ENCODE measurements around the gene TANGO6. TPM values are rescaled to one million over a fixed set of nuclear protein-coding genes. Genes with fewer than 3 reads are reported as not detected.

The TANGO6 gene
- total RNA-seq, 1 donor from 2014 or later: 9.3 TPM

DNA sequence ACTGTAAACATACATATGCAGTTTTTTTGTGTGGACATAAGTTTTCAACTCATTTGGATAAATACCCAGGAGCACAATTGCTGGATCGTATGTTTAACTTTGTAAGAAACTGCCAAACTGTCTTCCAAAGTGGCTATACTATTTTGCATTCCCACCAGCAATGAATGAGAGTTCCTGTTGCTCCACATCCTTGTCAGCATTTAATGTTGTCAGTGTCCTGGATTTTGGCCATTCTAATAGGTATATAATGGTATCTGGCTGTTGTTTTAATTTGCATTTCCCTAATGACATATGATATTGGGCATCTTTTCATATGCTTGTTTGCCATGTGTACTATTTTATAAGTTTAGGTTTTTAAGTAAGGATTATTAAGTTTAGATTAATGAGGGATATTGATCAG, 14.1 kb downstream of the TANGO6 start:
- intact Hi-C loops (cut with DNase I): no loop called here
- DNase-seq (ENCODE audit: missing footprints): no peak
- ATAC-seq: no peak

DNA sequence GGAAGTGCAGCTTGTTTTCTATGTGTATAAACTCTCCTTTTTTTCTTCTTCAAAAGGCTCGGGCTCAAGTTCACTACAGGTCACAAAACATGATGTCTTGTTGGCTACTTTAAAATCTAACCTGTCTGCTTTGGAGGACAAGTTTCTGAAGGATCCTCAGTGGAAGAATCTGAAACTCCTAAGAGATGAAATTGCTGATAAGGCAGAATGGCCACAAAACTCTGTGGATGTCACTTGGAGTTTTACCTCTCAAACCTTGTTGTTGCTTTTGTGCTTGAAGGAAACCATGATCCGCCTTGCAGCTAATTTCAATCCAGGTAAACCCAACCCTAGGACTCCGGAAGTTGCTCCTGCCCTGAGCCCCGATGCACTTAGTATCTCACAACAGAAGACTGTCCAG, 16.5 kb downstream of the TANGO6 start:
- DNase-seq (ENCODE audit: missing footprints): no peak
- ATAC-seq: no peak
- intact Hi-C loops (cut with DNase I): no loop called here

DNA sequence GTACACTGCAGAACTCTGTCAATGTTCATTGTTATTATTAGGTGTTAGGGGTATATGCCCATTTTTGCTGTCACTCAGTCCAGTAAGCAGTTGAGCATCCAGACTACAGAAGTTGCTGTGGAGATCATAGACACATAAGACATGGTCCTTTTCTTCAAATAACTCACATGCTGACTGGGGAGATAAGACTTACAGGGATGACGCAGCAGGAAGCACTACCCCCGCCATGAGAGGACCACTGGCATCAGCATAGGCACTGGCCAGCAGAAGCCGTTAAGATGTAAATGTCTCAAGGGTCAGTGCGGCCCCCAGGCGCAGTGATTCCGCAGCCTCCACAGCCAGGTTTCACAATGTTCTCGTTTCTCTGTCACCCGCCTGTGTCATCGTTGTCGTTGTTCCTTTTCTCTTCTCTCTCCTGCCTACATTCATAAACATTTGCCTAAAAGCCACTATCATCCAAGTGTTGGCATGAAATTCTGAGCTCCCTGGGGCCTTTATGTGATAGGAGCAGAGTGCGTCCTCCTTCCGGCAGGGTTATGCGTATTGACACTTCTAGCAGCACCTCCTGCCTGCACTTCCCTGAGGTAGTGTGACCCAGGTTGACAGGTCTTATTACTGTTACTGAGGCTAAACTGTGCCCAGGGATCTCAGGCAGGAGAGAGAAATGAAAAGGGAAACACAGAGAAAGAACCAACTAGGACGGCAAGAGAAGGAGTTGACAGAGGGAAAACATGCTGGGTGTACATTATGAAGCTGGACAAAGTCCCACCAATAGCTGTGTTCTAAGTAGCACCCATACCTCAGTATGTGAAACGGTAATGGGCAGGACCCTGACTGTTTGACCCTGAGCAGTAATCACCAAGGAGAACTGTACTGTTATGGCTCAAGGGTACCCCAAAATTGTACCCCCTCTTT, 17.9 kb downstream of the TANGO6 start:
- ATAC-seq (no peak), DNase-seq (ENCODE audit: missing footprints) (no peak)
- intact Hi-C loops (cut with DNase I): no loop called here

DNA sequence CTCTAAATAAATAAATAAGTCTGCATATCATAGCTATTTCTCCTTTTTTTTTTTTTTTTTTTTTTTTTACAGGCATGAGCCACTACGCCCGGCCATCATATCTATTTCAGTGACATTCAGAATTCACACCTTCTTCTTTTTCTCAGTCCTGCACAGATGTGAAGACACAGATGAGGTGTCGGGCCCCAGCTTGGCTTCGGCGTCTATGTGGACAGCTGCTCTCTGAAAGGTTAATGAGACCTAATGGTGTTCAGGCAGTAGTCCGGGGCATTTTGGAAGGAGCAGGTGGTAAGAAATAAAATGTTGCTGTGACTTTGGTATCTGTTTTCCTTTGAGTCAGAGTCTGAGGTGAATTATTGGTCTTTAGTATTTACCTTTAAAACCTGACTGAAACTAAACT, 23.6 kb downstream of the TANGO6 start:
- no peak for DNase-seq (ENCODE audit: missing footprints)
- no peak for ATAC-seq
- intact Hi-C loops (cut with DNase I): no loop called here

DNA sequence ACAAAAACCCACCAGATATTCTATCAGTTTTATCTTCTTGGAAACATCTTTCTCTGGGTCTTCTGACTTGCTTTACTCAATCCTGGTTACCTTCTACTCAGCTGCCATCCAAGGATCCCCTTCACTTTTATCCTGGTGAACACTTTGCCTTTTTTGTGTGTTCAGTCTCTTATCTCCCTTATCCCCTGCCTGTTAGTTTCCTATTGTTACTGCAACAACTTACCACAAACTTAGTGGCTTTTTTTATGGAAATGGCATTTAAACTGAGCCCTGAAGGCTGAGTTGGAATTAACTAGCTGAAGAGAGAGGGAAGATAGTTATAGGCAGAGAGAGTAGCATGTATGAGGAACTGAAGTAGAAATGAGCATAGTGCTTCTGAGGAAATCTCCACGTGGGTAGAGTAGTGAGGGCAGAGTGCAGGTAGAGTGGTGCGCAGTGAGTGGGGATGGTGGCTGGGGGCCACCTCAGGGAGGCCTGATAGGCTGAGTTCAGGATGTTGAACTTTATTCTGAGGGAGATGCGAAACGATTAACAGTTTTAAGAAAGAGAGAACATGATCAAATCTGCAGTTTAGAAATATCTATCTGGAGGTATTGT, 26.3 kb downstream of the TANGO6 start:
- no peak for DNase-seq (ENCODE audit: missing footprints)
- ATAC-seq: no peak
- intact Hi-C loops (cut with DNase I): no loop called here

DNA sequence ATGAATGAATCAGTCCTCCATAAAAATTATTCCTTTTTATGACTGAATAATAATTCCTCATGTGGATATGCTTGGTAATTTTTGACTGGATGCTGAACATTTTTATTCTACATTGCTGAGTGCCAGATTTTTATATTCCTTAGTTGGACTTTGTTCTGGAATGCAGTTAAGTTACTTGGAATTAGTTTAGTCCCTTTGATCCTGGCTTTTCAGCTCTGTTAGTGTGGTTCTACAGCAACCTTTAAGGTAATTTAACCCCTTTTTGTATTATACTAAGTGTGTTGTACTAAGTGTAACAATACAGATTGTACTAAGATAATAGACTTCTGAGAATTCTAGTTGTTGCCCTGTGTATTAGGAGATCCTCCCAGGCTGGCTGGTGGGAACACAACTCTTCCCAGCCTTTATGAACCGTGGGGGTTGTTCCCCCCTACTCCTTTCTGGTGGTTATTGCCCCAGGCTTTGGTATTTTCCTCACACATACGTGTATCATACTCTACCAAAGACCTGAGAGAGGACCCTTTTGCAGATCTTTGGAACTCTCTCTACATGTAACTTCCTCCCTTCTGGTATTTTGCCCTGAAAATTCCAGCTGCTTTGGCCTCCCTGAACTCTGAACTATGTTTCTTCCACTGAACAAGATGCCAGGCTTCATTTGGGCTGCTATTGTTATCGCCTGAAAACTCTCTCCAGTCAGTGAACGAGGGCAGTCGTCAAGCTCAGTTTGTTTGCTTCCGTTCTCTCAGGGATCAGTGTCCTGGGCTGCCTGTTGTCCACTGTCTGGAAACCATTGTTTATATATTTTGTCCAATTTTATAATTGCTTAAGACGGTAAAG, 30.5 kb downstream of the TANGO6 start:
- ATAC-seq: no peak
- no peak for DNase-seq (ENCODE audit: missing footprints)
- intact Hi-C loops (cut with DNase I): no loop called here

DNA sequence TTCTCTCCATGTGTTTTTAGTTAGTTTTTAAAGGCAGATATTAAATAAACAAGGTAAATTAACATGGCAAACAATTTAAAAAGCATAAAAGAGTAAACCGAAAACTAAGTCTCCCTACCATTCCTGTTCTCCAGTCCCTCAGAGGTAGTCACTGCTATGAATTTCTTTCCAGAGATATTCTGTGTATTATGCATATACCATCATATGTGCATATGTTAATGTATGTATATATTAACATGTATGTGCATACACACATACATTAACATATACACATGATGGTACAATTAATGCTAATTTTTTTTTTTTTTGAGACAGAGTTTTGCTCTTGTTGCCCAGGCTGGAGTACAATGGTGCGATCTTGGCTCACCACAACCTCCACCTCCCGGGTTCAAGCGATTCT, 32.5 kb downstream of the TANGO6 start:
- ATAC-seq (no peak), DNase-seq (ENCODE audit: missing footprints) (no peak)
- intact Hi-C loops (cut with DNase I): no loop called here

DNA sequence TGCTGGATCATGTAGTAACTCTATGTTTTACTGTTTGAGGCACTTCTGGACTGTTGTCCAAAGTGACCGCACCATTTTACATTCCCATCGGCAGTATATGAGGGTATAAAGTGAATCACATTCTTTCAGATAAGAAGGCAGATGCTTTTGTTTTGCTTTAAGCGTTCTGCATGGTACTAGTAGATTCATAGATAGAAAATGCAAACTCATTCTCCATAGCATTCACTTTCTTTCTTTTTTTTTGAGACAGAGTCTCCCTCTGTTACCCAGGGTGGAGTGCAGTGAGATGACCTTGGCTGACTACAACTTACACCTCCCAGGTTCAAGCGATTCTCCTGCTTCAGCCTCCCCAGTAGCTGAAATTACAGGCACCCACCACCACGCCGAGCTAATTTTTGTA, 40.4 kb downstream of the TANGO6 start:
- DNase-seq (ENCODE audit: missing footprints): no peak
- ATAC-seq: no peak
- intact Hi-C loops (cut with DNase I): no loop called here

DNA sequence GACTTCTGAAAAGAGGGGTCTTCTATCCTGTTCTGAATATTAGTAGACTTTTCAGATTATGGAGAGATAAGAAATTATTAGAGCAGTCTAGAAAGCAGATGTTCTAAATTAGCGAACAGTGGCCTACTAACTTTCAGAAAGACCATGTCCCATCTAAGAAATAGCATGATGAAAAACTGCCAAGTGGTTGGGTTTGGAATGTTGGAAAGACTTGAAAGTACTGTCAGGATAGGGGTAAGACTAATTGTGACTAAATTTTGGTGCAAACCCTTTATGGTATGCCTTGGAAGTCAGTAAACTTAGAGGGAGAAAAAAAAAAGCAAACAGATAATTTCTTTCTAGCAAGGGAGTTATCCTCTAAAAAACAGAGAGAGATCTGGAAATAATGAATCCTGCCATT, 41.1 kb downstream of the TANGO6 start:
- ATAC-seq (no peak), DNase-seq (ENCODE audit: missing footprints) (no peak)
- intact Hi-C loops (cut with DNase I): no loop called here

DNA sequence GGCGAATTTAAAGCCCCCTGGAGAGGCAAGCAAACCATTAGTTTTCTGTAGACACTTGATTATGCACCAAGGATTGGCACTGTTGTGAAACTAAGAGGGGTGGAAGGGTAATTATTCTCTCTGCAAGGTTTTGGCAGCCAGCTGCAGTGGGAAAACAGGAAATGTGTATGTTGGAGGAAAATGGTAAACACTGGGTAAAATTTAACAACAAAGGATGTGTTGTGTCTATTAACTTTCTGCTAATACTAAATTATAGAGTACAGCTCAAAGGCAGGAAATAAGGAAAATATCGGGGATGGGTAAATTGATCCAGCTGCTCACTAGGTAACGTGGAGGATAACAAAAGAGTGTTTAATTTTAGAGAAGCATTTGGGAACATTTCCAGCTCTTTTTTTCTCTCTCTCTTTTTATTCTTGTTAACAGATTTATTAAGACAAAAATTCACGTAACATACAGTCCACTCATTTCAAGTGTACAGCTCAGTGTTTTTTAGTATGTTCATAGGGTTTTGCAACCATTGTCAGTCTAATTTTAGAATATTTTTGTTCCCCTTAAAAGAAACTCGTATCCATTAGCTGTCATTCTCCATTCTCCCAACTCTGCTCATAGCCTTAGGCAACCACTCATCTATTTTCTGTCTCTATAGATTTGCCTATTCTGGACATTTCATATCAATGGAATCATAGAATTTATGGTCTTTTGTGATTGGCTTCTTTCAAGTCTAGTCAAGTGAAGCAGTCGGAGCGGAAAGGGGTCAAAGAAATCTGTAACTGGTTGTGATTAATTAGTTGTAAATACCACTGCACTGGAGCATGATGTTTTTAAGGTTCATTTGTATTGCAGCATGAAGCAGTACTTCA, 41.8 kb downstream of the TANGO6 start:
- no peak for DNase-seq (ENCODE audit: missing footprints)
- no peak for ATAC-seq
- intact Hi-C loops (cut with DNase I): no loop called here

DNA sequence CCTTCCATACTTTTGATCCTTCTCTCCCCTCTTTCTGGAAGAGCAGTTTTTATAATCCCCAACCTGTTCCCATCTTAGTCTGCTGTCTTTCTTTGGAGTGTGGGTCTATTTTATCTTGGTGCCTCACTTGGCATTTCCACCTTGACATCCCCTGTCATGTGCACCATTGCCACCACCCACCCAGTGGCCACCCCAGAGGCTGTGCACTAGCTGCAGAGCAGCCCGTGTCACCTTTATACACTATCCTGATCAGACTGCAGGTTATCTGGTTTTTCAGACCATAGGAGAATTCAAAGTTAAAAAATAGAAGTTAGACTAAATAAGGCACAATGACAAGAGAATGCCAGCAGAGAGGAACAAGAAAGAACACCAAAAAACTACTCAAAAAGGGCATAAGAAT, 43.8 kb downstream of the TANGO6 start:
- DNase-seq (ENCODE audit: missing footprints) (no peak), ATAC-seq (no peak)
- intact Hi-C loops (cut with DNase I): no loop called here

DNA sequence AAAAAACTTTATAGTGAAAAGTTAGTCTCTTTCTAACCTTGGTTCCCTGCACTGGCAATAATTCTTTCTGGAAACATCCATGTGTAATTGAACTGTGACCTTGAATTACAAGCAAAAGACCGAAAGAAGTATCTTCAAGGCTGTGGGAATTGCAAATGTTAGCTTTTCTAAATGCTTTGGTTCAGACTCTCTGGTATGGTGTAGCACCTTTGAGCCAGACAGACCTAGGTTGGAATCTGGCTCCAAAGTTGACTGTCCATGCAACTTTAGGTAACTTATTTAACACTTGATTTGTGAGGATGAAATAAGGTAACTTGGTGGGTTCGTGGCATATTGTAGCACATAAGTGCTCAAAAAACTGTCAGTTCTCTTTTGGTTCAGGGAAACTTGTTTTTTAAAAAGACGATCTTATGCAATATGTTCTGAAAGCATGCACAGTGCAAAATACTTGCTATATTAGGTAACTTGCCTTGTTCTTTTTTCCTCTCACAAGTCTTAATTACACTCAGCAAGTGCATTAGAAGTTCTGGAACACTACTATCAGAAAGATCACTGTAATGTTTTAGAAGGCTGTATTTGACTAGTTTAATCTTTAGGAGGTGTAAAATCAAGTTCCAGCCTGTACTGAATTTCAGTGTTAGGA, 46.3 kb downstream of the TANGO6 start:
- no peak for DNase-seq (ENCODE audit: missing footprints)
- intact Hi-C loops (cut with DNase I): no loop called here

DNA sequence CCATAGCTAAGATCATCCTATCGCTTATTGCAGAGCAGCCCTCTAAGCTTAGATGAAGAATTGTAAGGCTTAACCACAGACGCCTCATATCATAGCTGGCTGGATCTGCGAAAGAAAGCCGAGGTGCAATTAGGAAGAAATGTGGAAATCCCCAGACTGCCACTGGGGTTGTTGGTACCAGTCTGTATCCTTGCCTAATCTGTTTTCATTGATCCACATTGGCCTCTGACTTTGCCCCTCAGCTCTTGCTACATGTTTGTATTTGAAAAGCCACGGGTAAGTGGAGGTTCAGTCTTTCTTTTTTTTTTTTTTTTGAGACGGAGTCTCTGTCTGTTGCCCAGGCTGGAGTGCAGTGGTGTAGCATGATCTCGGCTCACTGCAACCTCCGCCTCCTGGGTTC, 48.9 kb downstream of the TANGO6 start:
- intact Hi-C loops (cut with DNase I): no loop called here
- DNase-seq (ENCODE audit: missing footprints) (no peak), ATAC-seq (no peak)

More for the DNA sequence above, 46.3 kb downstream of the TANGO6 start:
- no peak for ATAC-seq

DNA sequence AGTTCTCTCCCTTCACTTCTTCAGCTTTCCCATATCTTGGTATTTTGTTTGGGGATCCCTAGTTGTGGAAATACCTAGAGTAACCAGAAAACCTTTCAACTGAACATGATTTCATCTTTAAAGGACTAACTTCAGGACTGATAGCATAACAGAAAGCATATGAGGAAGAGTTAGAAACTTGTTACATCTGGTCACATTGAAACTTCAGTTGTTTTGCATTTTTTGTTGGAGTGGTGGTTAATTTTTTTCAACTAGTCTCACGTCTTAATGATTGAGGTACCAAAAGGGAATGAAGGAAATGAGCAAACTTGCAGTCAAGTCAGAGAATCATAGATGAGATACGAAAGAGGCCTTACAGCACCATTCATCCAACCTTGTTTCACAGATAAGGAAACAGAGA, 49.6 kb downstream of the TANGO6 start:
- ATAC-seq (no peak), DNase-seq (ENCODE audit: missing footprints) (no peak)
- intact Hi-C loops (cut with DNase I): no loop called here

DNA sequence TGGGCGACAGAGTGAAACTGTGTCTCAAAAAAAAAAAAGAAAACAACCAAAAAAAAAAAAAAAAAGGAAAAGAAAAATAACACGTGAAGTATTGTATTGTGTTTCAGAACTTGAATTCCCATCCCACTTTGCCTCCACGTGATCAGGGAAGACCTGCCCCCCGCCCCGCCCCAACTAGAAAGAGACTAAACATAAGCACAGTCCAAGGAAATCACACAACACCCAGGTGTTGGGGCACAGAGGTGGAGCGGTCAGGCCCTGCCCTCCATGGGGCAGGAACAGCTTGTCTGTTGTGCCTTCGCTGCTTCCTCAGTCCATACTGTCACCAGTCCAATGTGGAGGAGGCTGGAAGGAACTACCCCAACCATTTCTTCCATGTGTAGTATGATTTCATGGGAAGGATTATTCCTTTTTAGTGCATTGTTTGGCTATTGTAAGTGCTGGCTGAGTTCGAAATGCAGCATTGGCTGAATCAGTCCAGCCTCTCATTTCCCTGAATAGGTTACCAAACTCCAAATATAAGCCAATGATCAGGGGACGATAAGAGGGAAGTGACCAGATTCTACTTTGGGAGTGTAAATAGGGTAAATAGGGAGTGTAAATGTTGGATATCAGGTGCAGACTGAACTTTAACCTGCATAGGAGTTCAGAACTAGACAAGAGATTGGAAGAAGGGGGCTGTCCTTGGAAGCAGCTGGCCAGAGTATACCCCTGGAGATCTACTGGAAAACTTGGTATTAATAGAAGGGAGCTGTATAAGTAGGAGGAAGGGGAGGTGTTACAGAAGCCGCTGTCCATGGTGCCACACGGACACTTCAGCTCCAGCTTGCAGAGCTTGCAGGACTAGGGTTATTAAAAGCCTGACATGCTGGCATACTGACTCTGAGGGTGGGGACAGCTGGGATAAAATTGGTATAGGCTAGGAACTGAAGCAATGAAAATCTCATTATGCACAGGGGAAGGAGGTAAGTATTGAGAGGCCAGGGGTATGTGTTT, 50.7 kb downstream of the TANGO6 start:
- no peak for DNase-seq (ENCODE audit: missing footprints)
- peak; percentile 62 for ATAC-seq
- intact Hi-C loops (cut with DNase I): no loop called here

DNA sequence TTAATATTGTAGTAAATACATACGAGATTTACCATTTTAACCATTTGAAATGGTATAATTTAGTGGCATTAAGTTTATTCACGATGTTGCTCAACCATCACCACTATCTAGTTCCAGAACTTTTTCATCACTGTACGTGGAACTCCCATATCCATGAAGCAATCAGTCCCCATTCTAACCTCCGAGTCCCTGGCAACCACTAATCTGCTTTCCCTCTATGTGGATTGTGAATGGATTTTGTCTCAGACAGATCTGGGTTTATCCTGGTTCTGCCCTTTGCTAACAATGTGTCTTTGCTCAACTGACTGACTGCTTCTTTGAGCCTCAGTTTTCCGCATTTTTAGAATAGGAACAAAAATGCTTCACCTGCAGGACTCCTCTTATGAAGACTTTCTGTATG, 51.4 kb downstream of the TANGO6 start:
- DNase-seq (ENCODE audit: missing footprints) (no peak), ATAC-seq (no peak)
- intact Hi-C loops (cut with DNase I): no loop called here

DNA sequence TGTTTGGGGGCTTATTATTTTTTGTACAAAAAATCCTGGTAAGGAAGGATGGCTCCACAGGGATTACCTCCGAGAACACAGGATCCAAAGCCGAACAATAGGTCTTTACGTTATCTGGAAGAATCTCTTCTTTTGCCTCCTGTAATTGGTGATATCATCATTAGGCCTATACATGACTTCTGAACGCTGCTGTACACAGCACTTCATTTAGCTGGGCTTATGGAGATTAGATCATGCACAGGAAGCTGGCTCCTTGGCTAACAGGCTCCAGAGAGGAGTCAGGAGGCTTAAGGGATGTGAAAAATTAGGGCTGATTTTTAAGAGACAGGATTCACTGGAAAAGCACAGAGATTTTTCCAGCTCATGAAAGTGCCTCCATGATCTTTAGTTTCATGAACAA, 54.7 kb downstream of the TANGO6 start:
- no peak for ATAC-seq
- DNase-seq (ENCODE audit: missing footprints): no peak
- intact Hi-C loops (cut with DNase I): no loop called here
